Hepatocyte (in vitro differentiated cells): ENCODE measurements around the gene CATSPER3. TPM values are rescaled to one million over a fixed set of nuclear protein-coding genes. Genes with fewer than 3 reads are reported as not detected.

ENCODE experiments used
- DNase-seq: peaks from one replicate; pipeline ENCODE4 v3.0.0-alpha.2; 2016; ENCODE audit warnings: low spot score
- H2AFZ ChIP-seq: fragments of 200-600 bp; sonication (generic); 2 replicates; pipeline ENCODE4 v1.6.0; 2016; ENCODE audit warnings: antibody characterized with exemption, mild to moderate bottlenecking
- H3K27ac ChIP-seq: fragments of 200-600 bp; sonication (generic); 2 replicates; pipeline ENCODE4 v1.5.1; 2016; ENCODE audit warnings: mild to moderate bottlenecking
- H3K27me3 ChIP-seq: fragments of 200-600 bp; sonication (generic); 2 replicates; pipeline ENCODE4 v1.6.1; 2016
- H3K36me3 ChIP-seq: fragments of 200-600 bp; sonication (generic); replicated peaks from 2 replicates; pipeline ENCODE4 v1.5.1; 2016; ENCODE audit warnings: low read depth; ENCODE audit not compliant: insufficient read depth
- H3K4me1 ChIP-seq: fragments of 200-600 bp; sonication (generic); 2 replicates; pipeline ENCODE4 v1.5.1; 2016; ENCODE audit warnings: mild to moderate bottlenecking, moderate library complexity; ENCODE audit not compliant: insufficient read depth
- H3K4me2 ChIP-seq: fragments of 200-600 bp; sonication (generic); 2 replicates; pipeline ENCODE4 v1.6.0; 2016
- H3K4me3 ChIP-seq: fragments of 200-600 bp; sonication (generic); 2 replicates; pipeline ENCODE4 v1.5.1; 2016; ENCODE audit warnings: mild to moderate bottlenecking
- H3K79me2 ChIP-seq: fragments of 200-600 bp; sonication (generic); 2 replicates; pipeline ENCODE4 v1.6.0; 2017; ENCODE audit warnings: mild to moderate bottlenecking
- H3K9me2 ChIP-seq: fragments of 200-600 bp; sonication (generic); replicated peaks from 2 replicates; pipeline ENCODE4 v1.6.0; 2017; ENCODE audit warnings: mild to moderate bottlenecking; ENCODE audit not compliant: insufficient read depth
- H3K9me3 ChIP-seq: fragments of 200-600 bp; sonication (generic); 2 replicates; pipeline ENCODE4 v1.5.1; 2016; ENCODE audit warnings: low read depth, mild to moderate bottlenecking
- H4K20me1 ChIP-seq: fragments of 200-600 bp; sonication (generic); 2 replicates; pipeline ENCODE4 v1.6.0; 2016; ENCODE audit warnings: mild to moderate bottlenecking; ENCODE audit not compliant: insufficient read depth, poor library complexity, severe bottlenecking
- CTCF ChIP-seq: fragments of 200-600 bp; sonication (generic); IDR thresholded peaks from 2 replicates; pipeline ENCODE4 v1.5.1; 2016; ENCODE audit warnings: antibody characterized with exemption, mild to moderate bottlenecking; ENCODE audit not compliant: poor library complexity
- EZH2 ChIP-seq: fragments of 200-600 bp; sonication (generic); IDR thresholded peaks from 2 replicates; pipeline ENCODE4 v1.6.1; 2016; ENCODE audit warnings: antibody characterized with exemption, mild to moderate bottlenecking, borderline replicate concordance
- EZH2phosphoT487 ChIP-seq: fragments of 200-600 bp; sonication (generic); IDR thresholded peaks from one replicate; pipeline ENCODE4 v1.6.1; 2018; ENCODE audit warnings: antibody characterized with exemption, mild to moderate bottlenecking, low read depth, moderate library complexity; ENCODE audit not compliant: unreplicated experiment, severe bottlenecking
- WGBS: methylation state at CpG from one replicate; pipeline ENCODE4 v1.1.6; 2016; ENCODE audit warnings: low lambda C conversion rate; ENCODE audit errors: missing lambda C conversion rate; 5-methylcytosine and 5-hydroxymethylcytosine counted together
- polyA plus RNA-seq: library from polyadenylated mRNA; unstranded; fragments of >200 nt; fragmentation: Nextera tagmentation; extraction: Ambion mirVana; gene quantifications from 2 replicates; pipeline ENCODE4 v1.2.1, GENCODE V29; 2016
- total RNA-seq: library from RNA; depleted of rRNA; stranded (reverse); fragments of >200 nt; gene quantifications from 2 replicates; pipeline ENCODE4 v1.2.3, GENCODE V29; 2014

The CATSPER3 gene
- total and polyA plus RNA-seq, 2 experiments from 2014 or later = 0.59 TPM; not detected in 1

DNA sequence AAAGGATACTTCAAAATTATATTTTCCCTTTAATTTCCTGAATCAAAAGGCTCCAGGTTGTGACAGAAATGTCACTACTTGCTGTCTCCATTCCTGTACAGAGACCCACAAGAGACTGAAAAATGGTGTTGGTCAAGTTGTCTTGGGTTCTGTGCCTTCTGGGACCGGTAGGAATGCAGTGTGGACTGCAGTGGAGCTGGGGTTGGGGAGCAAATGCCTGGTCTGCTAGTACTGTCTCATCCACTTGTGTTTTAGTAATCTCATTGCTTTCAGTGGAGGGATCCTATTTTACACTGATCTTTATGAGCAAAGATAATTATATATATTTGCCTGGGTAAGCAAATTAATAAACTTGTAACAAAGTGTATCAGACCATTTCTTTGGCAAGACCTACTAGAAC is 24.2 kb upstream of the CATSPER3 start:
- TF ChIP-seq EZH2phosphoT487 (no peak), CTCF (no peak), EZH2 (no peak)
- DNase-seq = no peak
- H3K4me2 ChIP-seq = no peak overlapping the region
- no peaks in the 10 kb centered on the region for H3K36me3 ChIP-seq
- no peaks in the 10 kb centered on the region for H3K4me1 ChIP-seq
- no peaks in the 10 kb centered on the region for H3K9me2 ChIP-seq
- H3K27ac ChIP-seq = no peak overlapping the region
- H4K20me1 ChIP-seq = no peaks in the 10 kb centered on the region
- no peak overlapping the region for H3K4me3 ChIP-seq
- no peaks in the 10 kb centered on the region for H3K79me2 ChIP-seq
- WGBS = 59% methylated on average over 1 of the region's 1 CpG
- H3K9me3 ChIP-seq = no peaks in the 10 kb centered on the region
- no peak overlapping the region for H2AFZ ChIP-seq
- no peaks in the 10 kb centered on the region for H3K27me3 ChIP-seq

GRCh38 chr5:134944630-134945029 is 23.1 kb upstream of the CATSPER3 start:
- Histone ChIP-seq H3K9me2 (no peaks in the 10 kb centered on the region), H3K4me3 (no peak overlapping the region), H4K20me1 (no peaks in the 10 kb centered on the region), H3K36me3 (no peaks in the 10 kb centered on the region), H3K4me1 (no peaks in the 10 kb centered on the region), H3K27me3 (no peaks in the 10 kb centered on the region), H2AFZ (no peak overlapping the region), H3K79me2 (no peaks in the 10 kb centered on the region), H3K4me2 (no peak overlapping the region), H3K27ac (no peak overlapping the region), H3K9me3 (no peaks in the 10 kb centered on the region)
- no peak for DNase-seq
- WGBS = 43% methylated on average over 1 of the region's 1 CpG
- TF ChIP-seq EZH2phosphoT487 (no peak), CTCF (no peak), EZH2 (no peak)

GRCh38 chr5:134945041-134945440 is 22.7 kb upstream of the CATSPER3 start:
- H3K36me3 ChIP-seq = no peaks in the 10 kb centered on the region
- no peak overlapping the region for H3K4me3 ChIP-seq
- no peaks in the 10 kb centered on the region for H3K9me2 ChIP-seq
- no peak overlapping the region for H3K4me2 ChIP-seq
- no peaks in the 10 kb centered on the region for H3K4me1 ChIP-seq
- H3K9me3 ChIP-seq = no peaks in the 10 kb centered on the region
- H4K20me1 ChIP-seq = no peaks in the 10 kb centered on the region
- 70% methylated on average over 2 of the region's 2 CpGs for WGBS
- no peaks in the 10 kb centered on the region for H3K27me3 ChIP-seq
- TF ChIP-seq CTCF (no peak), EZH2phosphoT487 (no peak)
- H3K79me2 ChIP-seq = no peaks in the 10 kb centered on the region
- no peak overlapping the region for H3K27ac ChIP-seq
- no peak for DNase-seq
- H2AFZ ChIP-seq = no peak overlapping the region

- Histone ChIP-seq H3K79me2 (no peaks in the 10 kb centered on the region), H2AFZ (no peak overlapping the region), H3K4me3 (no peak overlapping the region), H3K9me2 (no peaks in the 10 kb centered on the region), H3K36me3 (no peaks in the 10 kb centered on the region), H3K9me3 (no peaks in the 10 kb centered on the region), H3K27me3 (no peaks in the 10 kb centered on the region), H3K4me1 (no peaks in the 10 kb centered on the region), H3K27ac (no peak overlapping the region), H4K20me1 (no peaks in the 10 kb centered on the region), H3K4me2 (no peak overlapping the region)
- 86% methylated on average over 5 of the region's 5 CpGs for WGBS
- no peak for DNase-seq
- no peak for TF ChIP-seq CTCF
- no peak for TF ChIP-seq EZH2phosphoT487
- TF ChIP-seq EZH2 = no peak
These were observed 18.8 kb upstream of the CATSPER3 start for GRCh38 chr5:134948911-134949310.
